GM06990 (cell line): ENCODE measurements around the gene CPLX1.

ENCODE experiments used
- DNase-seq: peaks from one replicate; pipeline ENCODE4 v3.0.0-alpha.2; 2011; ENCODE audit not compliant: insufficient read length; ENCODE audit errors: extremely low read depth
- H3K27me3 ChIP-seq: replicated peaks from 2 replicates; pipeline ENCODE4 v1.6.0; 2011; ENCODE audit warnings: low read length; ENCODE audit not compliant: control insufficient read depth, insufficient read depth
- H3K36me3 ChIP-seq: 2 replicates; pipeline ENCODE4 v1.5.1; 2011; ENCODE audit warnings: low read length; ENCODE audit not compliant: control insufficient read depth, insufficient read depth
- H3K4me3 ChIP-seq: replicated peaks from 2 replicates; pipeline ENCODE4 v1.5.1; 2011; ENCODE audit warnings: low read depth, mild to moderate bottlenecking, control low read depth, low read length
- CTCF ChIP-seq: IDR thresholded peaks from 2 replicates; pipeline ENCODE4 v1.5.1; 2011; ENCODE audit warnings: low read length, control low read depth, mild to moderate bottlenecking, inconsistent platforms; ENCODE audit not compliant: insufficient read depth, poor library complexity, severe bottlenecking

The CPLX1 gene

GRCh38 chr4:766152-766515, 59.8 kb downstream of the CPLX1 start:
- Histone ChIP-seq H3K27me3 (no peaks in the 10 kb centered on the region), H3K4me3 (no peak overlapping the region), H3K36me3 (peaks cover 34% of the 10 kb centered on the region)
- DNase-seq, result no peak
- TF ChIP-seq CTCF, result no peak

- no peaks in the 10 kb centered on the region for H3K27me3 ChIP-seq
- no peak for DNase-seq
- H3K36me3 ChIP-seq, result peaks cover 31% of the 10 kb centered on the region
- H3K4me3 ChIP-seq, result no peak overlapping the region
- TF ChIP-seq CTCF, result no peak
Observed at GRCh38 chr4:764405-765169, 61.3 kb downstream of the CPLX1 start.

GRCh38 chr4:763922-764321, 62.0 kb downstream of the CPLX1 start:
- H3K36me3 ChIP-seq, result peaks cover 26% of the 10 kb centered on the region
- H3K27me3 ChIP-seq, result no peaks in the 10 kb centered on the region
- no peak for TF ChIP-seq CTCF
- no peak overlapping the region for H3K4me3 ChIP-seq
- DNase-seq, result no peak

GRCh38 chr4:763191-763810, 62.6 kb downstream of the CPLX1 start:
- no peak overlapping the region for H3K4me3 ChIP-seq
- no peak for DNase-seq
- H3K36me3 ChIP-seq, result peaks cover 25% of the 10 kb centered on the region
- H3K27me3 ChIP-seq, result no peaks in the 10 kb centered on the region
- TF ChIP-seq CTCF, result no peak

- TF ChIP-seq CTCF, result no peak
- Histone ChIP-seq H3K36me3 (peaks cover 25% of the 10 kb centered on the region), H3K4me3 (no peak overlapping the region), H3K27me3 (no peaks in the 10 kb centered on the region)
- DNase-seq, result no peak
Observed at GRCh38 chr4:762211-763190, 63.4 kb downstream of the CPLX1 start.
